Measurements from ENCODE around the gene VWA5B1. TPM values are rescaled to one million over a fixed set of nuclear protein-coding genes. Genes with fewer than 3 reads are reported as not detected.

VWA5B1 gene
- total RNA-seq, 1 donor from 2014 or later = not detected

GRCh38 chr1:20328201-20328600 lies 37.5 kb downstream of the VWA5B1 start:
- no peak overlapping the region for H3K27ac ChIP-seq
- H3K36me3 ChIP-seq = no peaks in the 10 kb centered on the region
- TF ChIP-seq CTCF (IDR thresholded peaks at IDR 0.05) = no peak

GRCh38 chr1:20329793-20330542 lies 39.3 kb downstream of the VWA5B1 start:
- Histone ChIP-seq H3K9me3 (no peaks in the 10 kb centered on the region), H3K36me3 (no peaks in the 10 kb centered on the region), H3K27me3 (no peaks in the 10 kb centered on the region), H3K4me3 (no peak overlapping the region), H3K4me1 (no peaks in the 10 kb centered on the region), H3K27ac (no peak overlapping the region)
- intact Hi-C loops (cut with DNase I) = no loop called here
- no peak for TF ChIP-seq CTCF (IDR thresholded peaks at IDR 0.05)
- DNase-seq (ENCODE audit: low spot score in 2 of 2) = no peak

More at GRCh38 chr1:20328201-20328600, 37.5 kb downstream of the VWA5B1 start:
- Histone ChIP-seq H3K4me1 (no peaks in the 10 kb centered on the region), H3K27me3 (no peaks in the 10 kb centered on the region), H3K9me3 (no peaks in the 10 kb centered on the region), H3K4me3 (no peak overlapping the region)
- intact Hi-C loops (cut with DNase I) = no loop called here
- no peak for DNase-seq (ENCODE audit: low spot score in 2 of 2)

- Histone ChIP-seq H3K9me3 (no peaks in the 10 kb centered on the region), H3K4me3 (no peak overlapping the region), H3K27ac (no peak overlapping the region), H3K36me3 (no peaks in the 10 kb centered on the region), H3K27me3 (no peaks in the 10 kb centered on the region), H3K4me1 (no peaks in the 10 kb centered on the region)
- intact Hi-C loops (cut with DNase I) = no loop called here
- DNase-seq (ENCODE audit: low spot score in 2 of 2) = no peak
- no peak for TF ChIP-seq CTCF (IDR thresholded peaks at IDR 0.05)
These were observed 43.4 kb downstream of the VWA5B1 start for GRCh38 chr1:20334103-20334502.

GRCh38 chr1:20336105-20336605 lies 45.5 kb downstream of the VWA5B1 start:
- Histone ChIP-seq H3K36me3 (no peaks in the 10 kb centered on the region), H3K9me3 (no peaks in the 10 kb centered on the region), H3K27me3 (no peaks in the 10 kb centered on the region), H3K4me3 (no peak overlapping the region), H3K27ac (no peak overlapping the region), H3K4me1 (no peaks in the 10 kb centered on the region)
- DNase-seq (ENCODE audit: low spot score in 2 of 2) = no peak
- intact Hi-C loops (cut with DNase I) = no loop called here
- TF ChIP-seq CTCF (IDR thresholded peaks at IDR 0.05) = no peak

DNA sequence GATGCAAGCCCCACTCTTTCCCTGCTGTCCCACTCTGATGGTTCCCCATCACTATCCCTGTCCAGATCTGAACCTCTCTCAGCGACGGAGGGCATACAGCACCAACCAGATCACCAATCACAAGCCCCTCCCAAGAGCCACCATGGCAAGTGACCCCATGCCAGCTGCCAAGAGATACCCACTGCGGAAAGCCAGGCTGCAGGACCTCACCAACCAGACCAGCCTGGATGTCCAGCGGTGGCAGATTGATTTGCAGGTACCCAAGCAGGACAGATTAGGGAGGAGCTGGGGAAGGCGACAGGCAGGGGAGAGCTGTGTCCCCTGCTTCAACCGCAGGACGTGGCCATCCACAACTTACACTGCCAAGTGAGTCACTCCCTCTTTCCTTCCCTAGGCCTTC lies 46.9 kb downstream of the VWA5B1 start:
- DNase-seq (ENCODE audit: low spot score in 2 of 2) = no peak
- Histone ChIP-seq H3K27ac (no peak overlapping the region), H3K4me1 (no peaks in the 10 kb centered on the region), H3K9me3 (no peaks in the 10 kb centered on the region), H3K27me3 (no peaks in the 10 kb centered on the region), H3K4me3 (no peak overlapping the region), H3K36me3 (no peaks in the 10 kb centered on the region)
- no peak for TF ChIP-seq CTCF (IDR thresholded peaks at IDR 0.05)
- intact Hi-C loops (cut with DNase I) = no loop called here

All from ascending aorta (tissue), 2 donors.